MCF 10A (cell line): ENCODE results near the gene PLCG2. TPM values are rescaled to one million over a fixed set of nuclear protein-coding genes. Genes with fewer than 3 reads are reported as not detected.
"Not testable (repeated sequence)": the region's sequence is repeated elsewhere in the genome, so short reads cannot be mapped to it uniquely, and the experiment has no call there.

Experiments used
- BruUV-seq: library from RNA; stranded (reverse); fragments of 400-500 nt; replicated peaks from 2 replicates; lab custom pipeline; 2021; lab: Mats Ljungman, UMichigan
- CTCF ChIA-PET: fragments of 300-600 bp; sonication (Branson Sonifier 250); formaldehyde crosslinking; extraction: SDS; loops from one replicate; lab custom pipeline; 2021; ENCODE audit warnings: antibody characterized with exemption, inconsistent platforms; lab: Yijun Ruan, JAX
- POLR2A ChIA-PET: fragments of 300-600, 350-650 bp; sonication (Branson Sonifier 250); formaldehyde crosslinking; extraction: SDS; loops from one replicate; lab custom pipeline; 2020; ENCODE audit warnings: antibody characterized with exemption, inconsistent platforms; lab: Yijun Ruan, JAX
- DNase-seq: peaks from one replicate; pipeline ENCODE4 v3.0.0-alpha.2; 2018; ENCODE audit not compliant: unreplicated experiment
- H3K27ac Mint-ChIP-seq: one replicate; pipeline ENCODE4 v1.8.0; 2022; ENCODE audit warnings: mild to moderate bottlenecking, low read depth, mixed read lengths; ENCODE audit not compliant: unreplicated experiment
- H3K27me3 Mint-ChIP-seq: one replicate; pipeline ENCODE4 v1.8.0; 2022; ENCODE audit warnings: mixed read lengths; ENCODE audit not compliant: insufficient read depth, unreplicated experiment
- H3K36me3 Mint-ChIP-seq: one replicate; pipeline ENCODE4 v1.8.0; 2022; ENCODE audit warnings: mild to moderate bottlenecking, moderate library complexity, mixed read lengths; ENCODE audit not compliant: insufficient read depth, unreplicated experiment
- H3K4me1 Mint-ChIP-seq: one replicate; pipeline ENCODE4 v1.8.0; 2022; ENCODE audit warnings: mixed read lengths; ENCODE audit not compliant: insufficient read depth, unreplicated experiment
- H3K4me3 Mint-ChIP-seq: one replicate; pipeline ENCODE4 v1.8.0; 2022; ENCODE audit warnings: mild to moderate bottlenecking, moderate library complexity, mixed read lengths; ENCODE audit not compliant: unreplicated experiment
- H3K9me3 Mint-ChIP-seq: one replicate; pipeline ENCODE4 v1.8.0; 2022; ENCODE audit warnings: mixed read lengths; ENCODE audit not compliant: unreplicated experiment
- intact Hi-C: fragments of 100-400 bp; cut with micrococcal nuclease; formaldehyde crosslinking; loops from 2 replicates; pipeline ENCODE4 v1.14.1; 2022
- total RNA-seq: library from RNA; stranded (reverse); gene quantifications from 2 replicates; pipeline ENCODE4 v1.2.3, GENCODE V29; 2022
- TF ChIP-seq, protein P1 (sequence below): fragments of 200-600 bp; IDR thresholded peaks from one replicate; pipeline ENCODE4 v1.8.0; 2022; ENCODE audit warnings: antibody characterized with exemption, mild to moderate bottlenecking; ENCODE audit not compliant: unreplicated experiment

Gene PLCG2
- total RNA-seq, 1 experiment from 2014 or later, result 5.2 TPM

DNA sequence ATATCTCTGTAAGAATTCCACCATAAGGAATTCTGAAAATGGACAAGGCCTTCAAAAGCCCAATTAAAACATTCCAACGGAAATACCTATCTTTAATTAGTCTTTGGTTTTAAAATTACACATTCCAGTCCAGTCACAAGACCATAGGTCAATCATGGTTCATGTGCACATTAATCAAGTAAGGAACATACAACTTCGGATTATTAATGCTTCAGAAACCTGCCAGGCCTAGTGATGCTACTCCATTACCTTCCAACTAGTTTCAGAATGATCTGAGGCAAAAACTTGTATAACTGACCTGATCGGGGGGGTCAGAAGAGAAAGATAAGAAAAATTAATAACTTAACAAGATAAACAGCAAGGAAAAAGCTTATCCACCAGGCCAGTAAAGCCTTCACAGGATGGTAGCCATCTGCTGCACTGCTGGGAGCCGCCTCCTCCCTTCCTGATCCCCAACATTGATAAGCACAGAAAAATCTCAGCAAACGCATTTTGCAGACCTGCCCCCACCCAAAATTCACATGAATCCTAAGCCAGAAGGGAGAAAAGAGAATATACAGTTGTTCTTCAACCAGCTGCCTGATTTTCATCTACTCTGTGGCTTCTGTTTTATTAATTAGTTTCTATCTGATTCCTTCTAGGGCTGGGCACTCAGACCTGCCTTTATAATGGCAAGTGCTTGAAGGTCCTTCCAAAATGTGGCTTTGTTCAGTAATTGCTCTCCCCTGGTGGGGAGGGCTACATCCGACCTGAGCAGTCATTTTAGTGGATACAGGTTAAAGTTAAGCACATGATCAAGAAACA, 226.1 kb downstream of the PLCG2 start:
- H3K4me3 Mint-ChIP-seq, result no peak overlapping the region
- peaks cover 14% of the 10 kb centered on the region for H3K36me3 Mint-ChIP-seq
- H3K9me3 Mint-ChIP-seq, result peaks cover 7% of the 10 kb centered on the region
- POLR2A ChIA-PET, result no interaction called here
- H3K4me1 Mint-ChIP-seq, result peaks cover 4% of the 10 kb centered on the region
- DNase-seq, result no peak
- intact Hi-C loops, result no loop called here
- no TSS peak for BruUV-seq
- no peak overlapping the region for H3K27ac Mint-ChIP-seq
- TF ChIP-seq, protein P1, sequence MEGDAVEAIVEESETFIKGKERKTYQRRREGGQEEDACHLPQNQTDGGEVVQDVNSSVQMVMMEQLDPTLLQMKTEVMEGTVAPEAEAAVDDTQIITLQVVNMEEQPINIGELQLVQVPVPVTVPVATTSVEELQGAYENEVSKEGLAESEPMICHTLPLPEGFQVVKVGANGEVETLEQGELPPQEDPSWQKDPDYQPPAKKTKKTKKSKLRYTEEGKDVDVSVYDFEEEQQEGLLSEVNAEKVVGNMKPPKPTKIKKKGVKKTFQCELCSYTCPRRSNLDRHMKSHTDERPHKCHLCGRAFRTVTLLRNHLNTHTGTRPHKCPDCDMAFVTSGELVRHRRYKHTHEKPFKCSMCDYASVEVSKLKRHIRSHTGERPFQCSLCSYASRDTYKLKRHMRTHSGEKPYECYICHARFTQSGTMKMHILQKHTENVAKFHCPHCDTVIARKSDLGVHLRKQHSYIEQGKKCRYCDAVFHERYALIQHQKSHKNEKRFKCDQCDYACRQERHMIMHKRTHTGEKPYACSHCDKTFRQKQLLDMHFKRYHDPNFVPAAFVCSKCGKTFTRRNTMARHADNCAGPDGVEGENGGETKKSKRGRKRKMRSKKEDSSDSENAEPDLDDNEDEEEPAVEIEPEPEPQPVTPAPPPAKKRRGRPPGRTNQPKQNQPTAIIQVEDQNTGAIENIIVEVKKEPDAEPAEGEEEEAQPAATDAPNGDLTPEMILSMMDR, result no peak
- no peaks in the 10 kb centered on the region for H3K27me3 Mint-ChIP-seq
- CTCF ChIA-PET, result no interaction called here

DNA sequence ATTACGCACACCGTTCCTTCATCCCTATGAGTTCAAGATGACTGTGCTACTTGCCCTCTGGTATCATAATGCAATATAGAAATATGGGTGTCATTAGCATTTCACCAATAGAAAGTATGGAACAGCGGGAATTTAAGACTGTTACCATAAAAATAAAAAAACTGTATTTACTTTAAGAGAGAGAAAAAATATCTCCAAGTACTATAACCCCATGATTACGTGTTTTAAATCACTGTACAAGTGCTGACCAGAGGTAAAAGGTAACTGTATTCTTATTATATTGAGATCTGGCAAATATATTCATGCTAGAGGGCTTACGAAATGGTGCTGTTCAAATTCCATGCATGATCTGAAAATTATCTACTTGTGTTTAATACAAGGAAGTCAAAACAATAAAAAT, 226.9 kb downstream of the PLCG2 start:
- H3K4me3 Mint-ChIP-seq, result no peak overlapping the region
- intact Hi-C loops, result no loop called here
- ChIA-PET CTCF (interaction anchor here (1.0 kb wide), 1 partner anchor 9 kb away, joined by 5 read pairs; no protein-coding TSS in a partner anchor), POLR2A (no interaction called here)
- BruUV-seq, result no TSS peak
- TF ChIP-seq, protein P1, result no peak
- H3K4me1 Mint-ChIP-seq, result peaks cover 4% of the 10 kb centered on the region
- DNase-seq, result no peak
- peaks cover 7% of the 10 kb centered on the region for H3K9me3 Mint-ChIP-seq
- no peak overlapping the region for H3K27ac Mint-ChIP-seq
- H3K27me3 Mint-ChIP-seq, result no peaks in the 10 kb centered on the region
- peaks cover 13% of the 10 kb centered on the region for H3K36me3 Mint-ChIP-seq

DNA sequence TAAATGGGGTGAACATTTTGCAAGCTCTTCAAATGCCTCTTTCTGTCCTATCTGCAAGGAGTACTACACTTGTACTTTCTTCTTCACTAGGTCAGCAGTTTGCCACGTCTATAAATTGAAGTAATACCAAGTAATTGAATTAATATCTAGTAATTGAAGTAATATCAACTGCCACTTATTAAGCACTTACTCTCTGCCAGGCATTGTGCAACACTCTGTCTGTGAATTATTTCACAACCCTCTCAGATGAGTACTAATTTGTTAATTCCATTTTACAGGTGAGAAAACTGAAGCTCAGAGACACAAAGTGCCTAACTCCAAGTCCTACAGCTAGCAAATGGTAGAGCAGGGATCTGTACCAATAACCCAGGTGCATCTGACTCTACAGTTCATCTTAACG, 228.1 kb downstream of the PLCG2 start:
- peaks cover 7% of the 10 kb centered on the region for H3K36me3 Mint-ChIP-seq
- CTCF ChIA-PET, result interaction anchor here (0.5 to 0.9 kb wide), 3 partner anchors 100 to 802 kb away, joined by 3 to 4 read pairs (median 3); no protein-coding TSS in a partner anchor
- POLR2A ChIA-PET, result no interaction called here
- no peak overlapping the region for H3K4me3 Mint-ChIP-seq
- BruUV-seq, result no TSS peak
- no peaks in the 10 kb centered on the region for H3K27me3 Mint-ChIP-seq
- intact Hi-C loops, result no loop called here
- no peak overlapping the region for H3K27ac Mint-ChIP-seq
- DNase-seq, result no peak
- peaks cover 7% of the 10 kb centered on the region for H3K9me3 Mint-ChIP-seq
- TF ChIP-seq, protein P1, result no peak
- peaks cover 4% of the 10 kb centered on the region for H3K4me1 Mint-ChIP-seq

DNA sequence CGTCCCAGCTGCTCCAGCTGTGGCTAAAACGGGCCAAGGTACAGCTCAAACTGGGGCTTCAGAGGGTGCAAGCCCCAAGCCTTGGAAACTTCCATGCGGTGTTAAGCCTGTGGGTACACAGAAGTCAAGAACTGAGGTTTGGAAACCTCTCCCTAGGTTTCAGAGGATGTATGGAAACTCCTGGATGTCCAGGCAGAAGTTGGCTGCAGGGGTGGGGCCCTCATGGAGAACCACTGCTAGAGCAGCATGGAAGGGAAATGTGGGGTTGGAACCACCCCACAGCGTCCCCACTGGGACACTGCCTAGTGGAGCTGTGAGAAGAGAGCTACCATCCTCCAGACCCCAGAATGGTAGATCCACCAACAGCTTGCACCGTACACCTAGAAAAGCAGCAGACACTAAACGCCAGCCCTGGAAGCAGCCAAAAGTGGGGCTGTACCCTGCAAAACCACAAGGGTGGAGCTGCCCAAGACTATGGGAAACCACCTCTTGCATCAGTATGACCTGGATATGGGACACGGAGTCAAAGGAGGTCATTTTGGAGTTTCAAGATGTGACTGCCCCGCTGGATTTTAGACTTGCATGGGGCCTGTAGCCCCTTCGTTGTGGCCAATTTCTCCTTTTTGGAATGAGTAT, 230.0 kb downstream of the PLCG2 start:
- no peak overlapping the region for H3K4me3 Mint-ChIP-seq
- H3K4me1 Mint-ChIP-seq, result peaks cover 4% of the 10 kb centered on the region

DNA sequence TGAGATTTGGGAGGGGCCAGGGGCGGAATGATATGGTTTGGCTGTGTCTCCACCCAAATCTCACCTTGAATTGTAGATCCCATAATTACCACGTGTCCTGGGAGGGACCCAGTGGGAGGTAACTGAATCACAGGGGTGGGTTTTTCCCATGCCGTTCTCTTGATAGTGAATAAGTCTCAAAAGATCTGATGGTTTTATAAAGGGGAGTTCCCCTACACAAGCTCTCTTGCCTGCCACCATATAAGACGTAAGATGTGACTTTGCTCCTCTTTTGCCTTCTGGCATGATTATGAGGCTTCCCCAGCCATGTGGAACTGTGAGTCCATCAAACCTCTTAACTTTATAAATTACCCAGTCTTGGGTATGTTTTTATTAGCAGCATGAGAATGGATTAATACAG, 230.7 kb downstream of the PLCG2 start:
- H3K4me1 Mint-ChIP-seq, intact Hi-C loops, H3K9me3 Mint-ChIP-seq, H3K27ac Mint-ChIP-seq, DNase-seq, H3K36me3 Mint-ChIP-seq, H3K4me3 Mint-ChIP-seq, H3K27me3 Mint-ChIP-seq, BruUV-seq: not testable (repeated sequence)
- ChIA-PET CTCF (interaction anchor here (1.3 kb wide), 1 partner anchor 13 kb away, joined by 3 read pairs; no protein-coding TSS in a partner anchor), POLR2A (interaction anchor here (1.8 kb wide), 1 partner anchor 12 kb away, joined by 10 read pairs; no protein-coding TSS in a partner anchor)

More for the DNA sequence above, 230.0 kb downstream of the PLCG2 start:
- ChIA-PET CTCF (interaction anchor here (0.6 kb wide), 1 partner anchor 98 kb away, joined by 3 read pairs; no protein-coding TSS in a partner anchor), POLR2A (interaction anchor here (1.0 kb wide), 1 partner anchor 25 kb away, joined by 3 read pairs; no protein-coding TSS in a partner anchor)
- no peak for DNase-seq
- peaks cover 7% of the 10 kb centered on the region for H3K9me3 Mint-ChIP-seq
- H3K27me3 Mint-ChIP-seq, result no peaks in the 10 kb centered on the region
- intact Hi-C loops, result no loop called here
- no TSS peak for BruUV-seq
- H3K36me3 Mint-ChIP-seq, result peaks cover 7% of the 10 kb centered on the region
- H3K27ac Mint-ChIP-seq, result no peak overlapping the region
- TF ChIP-seq, protein P1, result no peak
